ENCODE data around the gene CACNA1H.

CACNA1H gene

GRCh38 chr16:1159325-1159972, 6.5 kb downstream of the CACNA1H start:
- no peak for DNase-seq

GRCh38 chr16:1159973-1160772, 7.3 kb downstream of the CACNA1H start:
- no peak for DNase-seq

- no peak for DNase-seq
These were observed 8.0 kb downstream of the CACNA1H start for GRCh38 chr16:1160773-1161348.

- no peak for DNase-seq
These were observed 10.0 kb downstream of the CACNA1H start for GRCh38 chr16:1162701-1163566.

GRCh38 chr16:1163567-1164055, 10.7 kb downstream of the CACNA1H start:
- DNase-seq, result no peak

- DNase-seq, result no peak
These were observed 11.5 kb downstream of the CACNA1H start for GRCh38 chr16:1164382-1164781.

- DNase-seq, result no peak
These were observed 12.1 kb downstream of the CACNA1H start for GRCh38 chr16:1164975-1165374.

- DNase-seq, result no peak
These were observed 12.6 kb downstream of the CACNA1H start for GRCh38 chr16:1165511-1165910.

GRCh38 chr16:1167276-1168107, 14.6 kb downstream of the CACNA1H start:
- no peak for DNase-seq

GRCh38 chr16:1168837-1169236, 15.9 kb downstream of the CACNA1H start:
- no peak for DNase-seq

- DNase-seq, result no peak
These were observed 16.6 kb downstream of the CACNA1H start for GRCh38 chr16:1169285-1170075.

GRCh38 chr16:1170076-1170418, 17.1 kb downstream of the CACNA1H start:
- no peak for DNase-seq

- DNase-seq, result no peak
These were observed 18.1 kb downstream of the CACNA1H start for GRCh38 chr16:1171001-1171400.

GRCh38 chr16:1171854-1172428, 19.0 kb downstream of the CACNA1H start:
- DNase-seq, result no peak

GRCh38 chr16:1172651-1173050, 19.7 kb downstream of the CACNA1H start:
- no peak for DNase-seq

GRCh38 chr16:1173788-1174451, 21.0 kb downstream of the CACNA1H start:
- DNase-seq, result no peak

- DNase-seq, result no peak
These were observed 21.8 kb downstream of the CACNA1H start for GRCh38 chr16:1174477-1175357.

- DNase-seq, result no peak
These were observed 22.8 kb downstream of the CACNA1H start for GRCh38 chr16:1175566-1176279.

All from stimulated activated CD4-positive, alpha-beta T cell treated with anti-CD3 and anti-CD28 coated beads, Interleukin-4, amount 100 ng/mL, for 1 hour (primary cell).